Stimulated activated memory B cell treated with anti-CD40 and anti-IgM and Interleukin-4, amounts not matched to agents 10 μg/mL and 1 μg/mL and 100 μg/mL, for 72 hours (primary cell): ENCODE measurements around the gene CFAP61.
A peak's percentile ranks its signal among the peaks of the same experiment; 100 is the strongest.
"Not testable (repeated sequence)": the region's sequence is repeated elsewhere in the genome, so short reads cannot be mapped to it uniquely, and the experiment has no call there.

Source experiments
- ATAC-seq: fragments of 150-1000 bp; cut with Tn5 transposase; 2 replicates; pipeline ENCODE4 v1.10.0; 2021
- H3K27ac Mint-ChIP-seq: one replicate; pipeline ENCODE4 v1.8.0; 2022; ENCODE audit warnings: mild to moderate bottlenecking, mixed read lengths
- H3K27me3 Mint-ChIP-seq: one replicate; pipeline ENCODE4 v1.8.0; 2022; ENCODE audit warnings: mixed read lengths
- H3K36me3 Mint-ChIP-seq: one replicate; pipeline ENCODE4 v1.8.0; 2022; ENCODE audit warnings: mixed read lengths
- H3K4me1 Mint-ChIP-seq: one replicate; pipeline ENCODE4 v1.8.0; 2022; ENCODE audit warnings: mixed read lengths
- H3K4me3 Mint-ChIP-seq: one replicate; pipeline ENCODE4 v1.8.0; 2022; ENCODE audit warnings: mild to moderate bottlenecking, moderate library complexity, mixed read lengths
- H3K9me3 Mint-ChIP-seq: one replicate; pipeline ENCODE4 v1.8.0; 2022; ENCODE audit warnings: mixed read lengths

CFAP61 gene

DNA sequence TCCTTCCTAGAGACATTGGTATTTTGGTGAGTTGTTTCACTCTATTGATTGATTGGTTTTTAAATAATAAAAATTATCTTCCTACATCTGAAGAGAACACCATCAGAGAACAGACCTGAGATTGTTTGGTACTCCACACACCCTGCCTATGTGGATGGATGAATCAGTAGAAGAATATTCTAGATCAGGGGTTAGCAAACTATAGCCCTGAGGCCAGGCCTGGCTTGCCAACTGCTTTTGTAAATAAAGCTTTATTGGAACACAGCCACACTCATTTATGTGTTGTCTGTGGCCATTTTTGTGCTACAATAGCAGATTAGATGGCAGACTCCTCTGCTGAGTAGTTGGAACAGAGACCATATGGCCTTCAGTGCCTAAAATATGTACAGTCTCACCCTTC lies 176.0 kb downstream of the CFAP61 start:
- H3K9me3 Mint-ChIP-seq: no peaks in the 10 kb centered on the region

DNA sequence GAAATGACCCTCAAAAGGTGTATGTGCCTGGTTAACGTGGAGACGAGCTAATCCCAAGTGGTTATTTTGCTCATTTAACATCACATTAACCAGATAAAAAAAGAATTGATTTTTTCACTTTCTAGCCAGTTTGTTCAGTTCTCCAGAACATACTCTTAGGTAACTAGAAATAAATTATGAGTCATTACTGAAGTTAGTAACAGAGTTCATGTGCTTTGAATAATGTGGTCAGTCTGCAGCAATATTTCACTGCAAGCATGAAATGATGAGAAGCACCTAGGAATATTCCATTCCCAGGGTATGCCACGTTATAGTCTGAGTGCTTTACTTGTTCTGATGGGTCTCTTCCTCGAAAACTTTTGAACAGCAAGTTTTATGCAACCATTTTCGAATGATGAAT lies 177.3 kb downstream of the CFAP61 start:
- no peaks in the 10 kb centered on the region for H3K36me3 Mint-ChIP-seq
- no peaks in the 10 kb centered on the region for H3K9me3 Mint-ChIP-seq
- H3K4me1 Mint-ChIP-seq: no peaks in the 10 kb centered on the region
- no peak for ATAC-seq
- H3K27ac Mint-ChIP-seq: no peak overlapping the region
- no peak overlapping the region for H3K4me3 Mint-ChIP-seq
- H3K27me3 Mint-ChIP-seq: peaks cover 26% of the 10 kb centered on the region

More for the DNA sequence above, 176.0 kb downstream of the CFAP61 start:
- Mint-ChIP-seq H3K4me1 (no peaks in the 10 kb centered on the region), H3K27ac (no peak overlapping the region), H3K36me3 (no peaks in the 10 kb centered on the region), H3K27me3 (peaks cover 19% of the 10 kb centered on the region), H3K4me3 (no peak overlapping the region)
- no peak for ATAC-seq

DNA sequence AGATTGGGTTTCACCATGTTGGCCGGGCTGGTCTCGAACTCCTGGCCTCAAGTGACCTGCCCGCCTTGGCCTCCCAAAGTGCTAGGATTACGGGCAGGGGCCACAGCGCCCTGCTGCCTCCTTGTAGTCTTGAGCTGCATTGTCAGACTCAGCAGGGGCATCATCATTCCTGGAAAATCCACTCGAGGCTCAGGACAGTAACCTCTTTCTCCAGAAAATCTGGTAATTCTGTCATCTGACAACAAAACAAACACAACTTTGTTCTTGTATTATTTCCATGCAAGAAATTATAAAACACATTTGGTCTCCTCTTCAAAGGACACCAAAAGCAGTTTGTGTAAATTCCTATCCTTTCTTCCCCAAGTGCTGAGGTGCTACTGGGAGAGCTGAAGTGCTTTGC lies 178.4 kb downstream of the CFAP61 start:
- peaks cover 26% of the 10 kb centered on the region for H3K27me3 Mint-ChIP-seq
- no peak overlapping the region for H3K27ac Mint-ChIP-seq
- no peak for ATAC-seq
- no peaks in the 10 kb centered on the region for H3K36me3 Mint-ChIP-seq
- no peaks in the 10 kb centered on the region for H3K4me1 Mint-ChIP-seq
- no peaks in the 10 kb centered on the region for H3K9me3 Mint-ChIP-seq
- H3K4me3 Mint-ChIP-seq: no peak overlapping the region

DNA sequence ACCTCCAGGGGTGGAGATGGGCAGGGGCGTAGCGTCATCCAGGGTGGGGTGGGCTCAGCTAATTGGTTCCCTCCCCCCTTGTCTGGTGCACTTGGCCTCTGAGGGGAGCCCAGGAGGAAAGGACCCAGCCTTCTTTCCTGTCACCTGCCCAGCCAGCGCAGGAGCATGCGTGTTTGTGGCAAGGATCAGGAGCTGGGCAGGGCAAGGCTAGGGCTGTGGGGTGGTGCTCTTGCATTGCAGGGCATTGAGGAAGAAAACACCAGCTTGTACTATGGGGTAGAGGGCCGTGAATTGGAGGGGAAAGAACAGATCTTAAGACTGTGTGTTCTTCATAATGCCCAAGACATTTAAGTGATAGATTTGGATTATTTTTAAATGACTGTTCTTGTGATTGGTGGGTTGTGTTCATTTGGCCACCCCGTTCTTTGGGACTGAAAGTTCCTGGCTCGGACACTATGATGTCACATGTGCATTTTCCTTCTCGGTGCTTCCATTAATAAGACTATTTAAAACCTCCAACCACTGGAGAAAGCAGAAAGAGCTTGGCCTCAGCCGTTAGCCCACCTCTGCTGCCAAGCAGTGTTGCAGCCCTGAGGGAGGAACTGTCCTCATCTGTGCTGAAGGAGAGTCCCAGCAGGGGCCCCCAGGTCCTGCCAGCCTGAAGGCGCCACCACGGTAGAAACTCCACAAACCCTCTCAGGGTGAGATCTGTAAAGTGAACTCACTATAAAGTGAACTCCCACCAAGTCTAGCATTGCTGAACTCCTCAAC lies 179.4 kb downstream of the CFAP61 start:
- Mint-ChIP-seq H3K4me1 (no peaks in the 10 kb centered on the region), H3K9me3 (no peaks in the 10 kb centered on the region), H3K27me3 (peaks cover 26% of the 10 kb centered on the region), H3K36me3 (no peaks in the 10 kb centered on the region), H3K27ac (no peak overlapping the region), H3K4me3 (no peak overlapping the region)
- ATAC-seq: no peak

DNA sequence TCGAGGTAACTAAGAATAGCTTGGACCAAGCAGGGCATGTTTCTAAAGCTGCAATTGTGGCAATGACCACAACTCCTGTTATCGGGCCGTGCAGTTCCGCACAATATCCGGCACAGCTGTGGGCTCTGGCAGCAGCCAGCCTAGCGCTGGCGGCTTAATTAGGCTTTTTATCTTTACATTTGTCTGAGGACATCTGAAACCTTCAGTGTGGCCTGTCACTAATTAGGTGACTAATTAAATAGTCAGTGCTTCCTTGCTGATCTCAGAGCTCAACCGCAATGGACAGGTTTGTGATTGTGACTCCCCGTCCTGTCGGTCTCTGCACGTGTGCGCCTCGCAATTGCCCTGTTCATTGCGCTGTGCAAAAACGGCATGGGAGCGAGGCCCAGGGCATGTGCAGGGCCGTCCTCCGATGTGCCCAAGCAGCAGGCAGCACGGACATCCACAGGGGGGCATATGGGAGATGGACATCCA lies 180.7 kb downstream of the CFAP61 start:
- H3K9me3 Mint-ChIP-seq: no peaks in the 10 kb centered on the region
- no peaks in the 10 kb centered on the region for H3K36me3 Mint-ChIP-seq
- no peak overlapping the region for H3K27ac Mint-ChIP-seq
- no peak overlapping the region for H3K4me3 Mint-ChIP-seq
- H3K4me1 Mint-ChIP-seq: peaks cover 6% of the 10 kb centered on the region
- ATAC-seq: no peak
- H3K27me3 Mint-ChIP-seq: peaks cover 26% of the 10 kb centered on the region

DNA sequence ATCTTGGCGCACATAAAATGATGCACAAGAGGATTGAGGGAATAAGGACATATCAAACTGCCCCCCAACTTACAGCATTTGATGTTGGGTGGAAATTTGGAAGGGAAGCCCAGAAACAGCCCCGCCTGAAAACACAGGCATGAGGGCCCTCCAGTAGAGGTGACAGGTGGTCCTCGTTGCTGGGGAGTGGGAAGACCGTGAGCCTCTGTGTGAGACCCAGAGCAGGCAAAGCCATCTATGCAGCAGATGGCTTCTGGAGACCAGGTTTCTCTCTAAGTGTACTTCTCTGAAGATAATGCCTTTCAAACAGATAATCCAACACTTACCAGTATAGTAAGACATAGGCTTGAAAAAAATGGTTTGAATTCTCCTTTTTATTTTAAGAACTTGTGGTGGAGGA lies 183.3 kb downstream of the CFAP61 start:
- ATAC-seq: no peak
- Mint-ChIP-seq H3K4me3 (no peak overlapping the region), H3K4me1 (peaks cover 6% of the 10 kb centered on the region), H3K9me3 (no peaks in the 10 kb centered on the region), H3K27ac (no peak overlapping the region), H3K27me3 (peaks cover 30% of the 10 kb centered on the region), H3K36me3 (no peaks in the 10 kb centered on the region)

DNA sequence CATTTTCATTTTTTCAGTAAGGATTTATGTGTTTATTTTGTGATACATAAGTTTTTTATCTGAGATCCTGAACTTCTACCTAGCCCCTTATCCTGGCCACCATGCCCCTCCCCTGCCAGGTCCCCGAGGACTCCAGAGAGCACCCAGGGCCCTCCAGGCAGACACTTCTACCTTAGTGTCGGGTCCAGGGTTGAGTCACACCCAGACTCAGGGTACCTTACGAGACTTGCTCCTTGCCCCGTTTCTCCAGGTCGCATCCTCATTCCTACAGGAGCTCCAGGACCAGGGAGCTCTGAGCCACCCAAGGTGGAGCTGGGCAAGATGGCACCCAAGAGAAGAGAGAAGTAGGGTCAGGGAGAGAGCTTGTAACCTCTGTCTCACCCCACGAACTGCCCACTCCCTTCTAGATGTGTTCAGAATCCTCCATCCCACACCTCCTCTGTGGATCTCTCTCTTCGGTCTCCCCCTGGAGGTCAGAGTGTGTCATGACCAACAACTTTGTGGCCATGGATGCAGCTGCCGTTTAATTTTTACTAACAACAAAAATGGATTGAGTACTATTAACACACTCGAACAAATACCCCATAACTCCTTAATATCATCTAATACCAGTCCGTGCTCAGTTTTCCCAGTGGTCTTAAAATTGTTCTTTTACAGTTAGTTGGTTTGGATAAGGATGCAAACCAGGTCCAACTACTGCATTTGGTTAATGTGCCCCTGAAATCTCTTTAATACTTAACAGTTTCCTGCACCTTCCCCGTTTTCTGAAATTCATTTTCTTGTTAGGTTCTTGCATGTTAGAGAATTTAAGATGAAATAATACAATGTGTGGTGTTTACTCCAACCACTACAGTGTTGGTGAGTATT lies 185.0 kb downstream of the CFAP61 start:
- H3K4me1 Mint-ChIP-seq: peaks cover 6% of the 10 kb centered on the region
- ATAC-seq: no peak

DNA sequence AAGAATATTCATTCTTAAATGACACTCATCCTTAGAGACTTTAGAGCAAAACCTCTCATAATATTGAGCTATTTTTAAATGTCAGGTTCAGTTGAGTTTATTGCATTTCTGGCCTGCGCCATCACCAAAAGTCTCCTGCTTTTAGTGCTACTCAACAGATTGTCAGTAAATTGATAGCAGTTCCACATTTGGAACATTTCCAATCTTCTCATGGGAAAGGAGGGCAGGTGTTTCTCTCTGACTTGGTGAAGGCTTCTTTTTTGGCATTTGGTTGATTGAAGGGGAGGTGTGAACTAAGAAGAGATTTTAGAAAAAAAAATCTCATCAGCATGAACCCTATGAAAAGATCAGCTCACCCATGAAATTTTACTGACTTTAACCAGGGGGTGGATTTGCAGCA lies 189.6 kb downstream of the CFAP61 start:
- peaks cover 13% of the 10 kb centered on the region for H3K27me3 Mint-ChIP-seq
- peaks cover 6% of the 10 kb centered on the region for H3K4me1 Mint-ChIP-seq
- no peak for ATAC-seq
- H3K4me3 Mint-ChIP-seq: no peak overlapping the region
- peaks cover 5% of the 10 kb centered on the region for H3K9me3 Mint-ChIP-seq
- H3K36me3 Mint-ChIP-seq: no peaks in the 10 kb centered on the region
- H3K27ac Mint-ChIP-seq: no peak overlapping the region

More for the DNA sequence above, 185.0 kb downstream of the CFAP61 start:
- H3K4me3 Mint-ChIP-seq: no peak overlapping the region
- no peak overlapping the region for H3K27ac Mint-ChIP-seq
- no peaks in the 10 kb centered on the region for H3K9me3 Mint-ChIP-seq
- H3K27me3 Mint-ChIP-seq: peaks cover 26% of the 10 kb centered on the region
- no peaks in the 10 kb centered on the region for H3K36me3 Mint-ChIP-seq

DNA sequence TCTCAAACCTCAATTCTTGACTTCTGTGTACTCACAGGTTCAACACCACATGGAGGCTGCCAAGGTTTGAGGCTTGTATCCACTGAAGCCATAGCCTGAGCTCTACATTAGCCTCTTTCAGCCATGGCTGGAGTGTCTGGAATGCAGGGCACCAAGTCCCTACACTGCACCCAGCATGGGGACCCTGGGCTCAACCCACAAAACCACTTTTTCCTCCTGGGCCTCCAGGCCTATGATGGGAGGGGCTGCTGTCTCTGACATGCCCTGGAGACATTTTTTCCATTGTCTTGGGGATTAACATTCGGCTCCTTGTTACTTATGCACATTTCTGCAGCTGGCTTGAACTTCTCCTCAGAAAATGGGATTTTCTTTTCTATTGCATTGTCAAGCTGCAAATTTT lies 192.1 kb downstream of the CFAP61 start:
- not testable (repeated sequence) for H3K36me3 Mint-ChIP-seq, H3K27ac Mint-ChIP-seq, H3K9me3 Mint-ChIP-seq, ATAC-seq, H3K4me1 Mint-ChIP-seq, H3K4me3 Mint-ChIP-seq
- peaks cover 29% of the 10 kb centered on the region for H3K27me3 Mint-ChIP-seq

DNA sequence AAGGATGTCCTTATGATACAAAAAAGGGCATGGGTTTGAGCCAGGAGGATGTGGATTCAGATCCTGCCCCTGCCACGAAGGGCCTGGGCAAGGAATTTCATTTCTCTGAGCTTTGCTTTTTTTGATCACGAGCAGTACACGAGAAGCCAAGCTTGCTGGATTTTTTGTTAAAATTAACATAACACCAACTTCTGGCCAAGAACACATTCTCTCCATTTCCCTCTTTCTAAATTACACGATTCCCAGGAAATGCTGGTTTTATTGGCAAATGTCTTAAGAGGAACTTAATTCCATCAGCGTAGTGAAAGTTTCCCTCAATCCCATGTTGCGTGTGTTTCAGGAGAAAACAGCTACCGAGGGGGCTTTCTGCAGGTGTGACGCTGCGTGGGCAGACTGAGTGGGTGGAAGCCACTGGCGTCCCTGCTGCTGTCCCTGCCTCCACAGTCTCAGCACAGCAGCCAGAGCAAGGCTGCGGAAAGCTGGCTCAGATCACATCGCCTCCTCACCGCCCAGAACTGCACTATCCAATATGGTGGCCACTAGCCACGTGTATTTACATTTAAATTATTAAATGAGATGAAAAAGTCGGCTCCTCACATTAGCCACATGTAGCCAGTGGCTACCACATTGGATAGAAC lies 194.8 kb downstream of the CFAP61 start:
- no peak for ATAC-seq
- Mint-ChIP-seq H3K4me1 (no peaks in the 10 kb centered on the region), H3K4me3 (no peak overlapping the region), H3K36me3 (no peaks in the 10 kb centered on the region), H3K27me3 (peaks cover 38% of the 10 kb centered on the region), H3K27ac (no peak overlapping the region), H3K9me3 (peaks cover 5% of the 10 kb centered on the region)

DNA sequence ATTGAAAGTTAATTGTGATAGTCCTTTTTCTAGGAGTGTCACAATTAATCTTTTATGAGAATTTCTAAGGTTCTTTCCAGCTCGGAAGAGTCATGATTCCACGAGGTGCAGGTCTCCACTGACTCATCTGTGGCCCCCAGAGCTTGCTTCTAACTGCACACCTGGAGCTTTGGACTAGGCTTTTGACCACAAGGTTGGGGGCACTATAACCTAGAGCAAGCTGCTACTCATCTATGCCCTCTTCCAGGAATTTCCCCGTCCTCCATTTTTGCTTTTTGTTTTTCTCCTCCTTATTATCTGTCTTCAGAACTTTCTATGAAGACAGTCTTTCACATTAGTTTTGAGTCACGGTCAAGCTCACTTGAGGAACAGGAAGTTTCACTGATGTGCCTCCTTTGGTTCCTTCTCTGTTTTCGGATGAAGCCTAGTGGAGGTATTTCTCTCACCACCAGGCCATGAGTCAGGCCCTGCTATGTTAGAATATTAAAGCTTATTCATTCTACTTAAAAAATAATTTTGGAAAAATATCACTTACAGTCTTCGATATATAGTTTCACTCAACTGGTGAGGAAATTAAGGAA lies 196.4 kb downstream of the CFAP61 start:
- Mint-ChIP-seq H3K9me3 (peaks cover 5% of the 10 kb centered on the region), H3K36me3 (no peaks in the 10 kb centered on the region), H3K4me1 (no peaks in the 10 kb centered on the region), H3K27me3 (peaks cover 50% of the 10 kb centered on the region), H3K27ac (no peak overlapping the region), H3K4me3 (no peak overlapping the region)
- ATAC-seq: peak; percentile 55

DNA sequence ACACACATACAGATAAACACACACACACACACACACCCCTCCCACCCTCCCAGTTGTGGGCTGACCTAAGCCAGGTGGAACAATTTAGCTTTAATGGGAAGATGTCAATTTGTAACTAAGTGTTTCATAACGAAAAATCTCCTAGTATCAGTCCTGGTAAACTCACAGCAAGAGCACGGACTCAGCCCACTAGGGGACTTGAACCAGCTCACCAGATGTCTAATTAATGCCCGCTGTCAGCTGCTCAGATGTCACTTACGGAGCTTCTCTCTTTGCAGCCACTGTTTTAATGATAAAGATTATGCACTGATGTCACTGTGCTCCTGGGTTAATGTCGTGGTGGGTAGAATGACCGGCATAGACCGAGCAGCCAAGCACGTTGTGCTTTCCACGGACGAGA lies 199.0 kb downstream of the CFAP61 start:
- no peak for ATAC-seq
- H3K27me3 Mint-ChIP-seq: peaks cover 74% of the 10 kb centered on the region
- no peaks in the 10 kb centered on the region for H3K4me1 Mint-ChIP-seq

DNA sequence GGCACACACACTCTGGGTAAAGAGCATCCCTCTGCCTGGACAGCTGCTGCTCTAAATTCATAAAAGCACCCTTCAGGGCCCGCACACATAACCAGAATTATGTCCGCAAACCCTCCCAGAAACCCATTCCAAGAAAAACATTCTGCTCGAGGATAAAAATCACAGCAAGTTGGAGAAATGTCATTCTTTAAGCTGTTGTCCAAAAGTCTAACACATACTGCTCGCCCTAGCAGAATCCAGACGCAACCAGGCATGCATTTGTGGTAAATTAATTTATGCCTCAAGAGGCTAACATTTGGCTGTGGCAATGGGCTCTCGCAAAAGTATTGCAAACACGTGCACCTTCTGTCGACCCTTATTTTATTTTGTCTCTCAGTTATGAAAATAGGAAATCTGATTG lies 199.5 kb downstream of the CFAP61 start:
- H3K27ac Mint-ChIP-seq: no peak overlapping the region
- peaks cover 78% of the 10 kb centered on the region for H3K27me3 Mint-ChIP-seq
- H3K9me3 Mint-ChIP-seq: no peaks in the 10 kb centered on the region
- no peak for ATAC-seq
- no peaks in the 10 kb centered on the region for H3K4me1 Mint-ChIP-seq
- no peak overlapping the region for H3K4me3 Mint-ChIP-seq
- H3K36me3 Mint-ChIP-seq: no peaks in the 10 kb centered on the region

More for the DNA sequence above, 199.0 kb downstream of the CFAP61 start:
- Mint-ChIP-seq H3K36me3 (no peaks in the 10 kb centered on the region), H3K27ac (no peak overlapping the region), H3K9me3 (no peaks in the 10 kb centered on the region), H3K4me3 (no peak overlapping the region)

DNA sequence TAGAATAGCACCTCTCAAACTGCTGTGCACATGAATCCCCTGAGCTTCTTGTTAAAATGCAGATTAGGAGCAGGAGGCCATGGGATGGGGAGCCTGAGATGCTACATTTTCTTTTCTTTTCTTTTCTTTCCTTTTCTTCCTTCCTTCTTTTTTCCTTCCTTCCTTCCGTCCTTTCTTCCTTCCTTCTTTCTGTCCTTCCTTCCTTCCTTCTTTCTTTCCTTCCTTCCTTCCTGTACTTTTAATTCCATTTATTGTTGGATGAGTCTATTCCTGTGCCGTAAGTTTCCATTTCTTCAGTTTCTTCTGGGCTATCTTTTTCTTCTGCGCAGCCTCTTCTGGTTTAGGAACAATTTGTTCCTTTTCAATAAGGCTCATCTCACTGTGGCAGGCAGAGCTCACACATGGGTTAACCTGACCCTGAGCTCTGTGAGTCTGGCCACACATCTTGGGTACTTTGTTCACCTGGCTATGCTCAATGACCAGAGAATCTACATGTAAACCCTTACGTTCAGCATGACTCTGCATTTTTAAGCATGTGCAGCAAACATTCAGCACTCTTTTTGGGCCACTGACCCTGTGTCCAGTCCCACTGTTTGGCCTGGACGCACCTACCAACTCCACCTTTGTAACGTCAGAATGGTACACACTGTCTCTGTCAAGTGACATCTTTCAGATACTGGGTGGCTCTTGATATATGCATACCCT lies 200.9 kb downstream of the CFAP61 start:
- H3K4me3 Mint-ChIP-seq: no peak overlapping the region
- no peak for ATAC-seq
- no peak overlapping the region for H3K27ac Mint-ChIP-seq
- peaks cover 66% of the 10 kb centered on the region for H3K27me3 Mint-ChIP-seq
- H3K4me1 Mint-ChIP-seq: no peaks in the 10 kb centered on the region
- no peaks in the 10 kb centered on the region for H3K36me3 Mint-ChIP-seq
- no peaks in the 10 kb centered on the region for H3K9me3 Mint-ChIP-seq
